ENCODE results near the gene SRPRB. TPM values are rescaled to one million over a fixed set of nuclear protein-coding genes. Genes with fewer than 3 reads are reported as not detected.

The SRPRB gene
- total and polyA plus RNA-seq, 2 donors (not counting 3 experiments of a cell fraction or from before 2014, with no cell fraction given), result 22.7 to 69.2 TPM

- Histone ChIP-seq H3K4me1 (ENCODE audit: control insufficient read depth, extremely low read depth, insufficient read depth, low read length) (no peaks in the 10 kb centered on the region), H3K27me3 (ENCODE audit: control insufficient read depth in 2 of 2, insufficient read depth in 2 of 2, low read length in 2 of 2) (no peaks in the 10 kb centered on the region), H3K9me1 (replicated peaks; ENCODE audit: control insufficient read depth, extremely low read depth, insufficient read depth, low read length) (no peaks in the 10 kb centered on the region), H4K20me1 (replicated peaks; ENCODE audit: control insufficient read depth, extremely low read depth, insufficient read depth, low read length) (no peaks in the 10 kb centered on the region), H2AFZ (ENCODE audit: low read depth, low read length) (no peak overlapping the region), H3K36me3 (ENCODE audit: control insufficient read depth in 2 of 2, extremely low read depth in 1 of 2, insufficient read depth in 2 of 2, low read length in 2 of 2) (no peaks in the 10 kb centered on the region), H3K4me3 (replicated peaks in 1 of 3; ENCODE audit: insufficient read depth in 1 of 3, low read depth in 1 of 3, low read length in 3 of 3) (no peak overlapping the region), H3K9ac (replicated peaks; ENCODE audit: extremely low read depth, insufficient read depth, low read length) (no peak overlapping the region), H3K27ac (ENCODE audit: insufficient read depth, low read depth, low read length) (no peak overlapping the region), H3K9me3 (replicated peaks; ENCODE audit: control insufficient read depth, insufficient read depth, low read length) (no peaks in the 10 kb centered on the region), H3K79me2 (ENCODE audit: control insufficient read depth, insufficient read depth, low read length) (no peaks in the 10 kb centered on the region), H3K4me2 (ENCODE audit: insufficient read depth, low read length) (no peak overlapping the region)
- ChIA-PET POLR2A (no interaction called here), CTCF (interaction anchor here (2.2 kb wide), 1 partner anchor 12 kb away, joined by 6 read pairs; no protein-coding TSS in a partner anchor)
- no peak for TF ChIP-seq JUN (IDR thresholded peaks at IDR 0.05; ENCODE audit: borderline replicate concordance, insufficient read depth, insufficient read length, low read depth)
- TF ChIP-seq MAX (IDR thresholded peaks at IDR 0.05; ENCODE audit: insufficient read depth, insufficient read length), result no peak
- TF ChIP-seq EZH2 (IDR thresholded peaks at IDR 0.05; ENCODE audit: borderline replicate concordance, low read depth, low read length, severe bottlenecking), result no peak
- TF ChIP-seq CTCF (IDR thresholded peaks at IDR 0.05; ENCODE audit: extremely low read depth in 1 of 2, insufficient read depth in 1 of 2, low read depth in 1 of 2, low read length in 2 of 2), result no peak
- no peak for TF ChIP-seq POLR2AphosphoS5 (IDR thresholded peaks at IDR 0.05; ENCODE audit: insufficient read depth, low read depth, low read length)
- TF ChIP-seq FOS (IDR thresholded peaks at IDR 0.05; ENCODE audit: borderline replicate concordance, insufficient read depth, low read length), result no peak
- TF ChIP-seq MYC (IDR thresholded peaks at IDR 0.05; ENCODE audit: low read depth, low read length), result no peak
- no peak for TF ChIP-seq GATA2 (IDR thresholded peaks at IDR 0.05; ENCODE audit: insufficient read depth, insufficient read length, low read depth, low read length)
- TF ChIP-seq POLR2A (IDR thresholded peaks at IDR 0.05; ENCODE audit: low read depth, low read length), result no peak
- intact Hi-C loops (cut with micrococcal nuclease) (no loop called here), dilution Hi-C loops (cut with MboI; ENCODE audit: extremely low pct_ligation_motif_present, low sequenced_read_pairs) (no loop called here)
- no peak for FAIRE-seq
- no peak for DNase-seq (ENCODE audit: low read depth, low spot score)
- no TSS peak for BruUV-seq (replicated peaks)
These were observed 46.3 kb downstream of the SRPRB start for GRCh38 chr3:133851931-133852330.
